Measurements from ENCODE around the gene BNIP3. TPM values are rescaled to one million over a fixed set of nuclear protein-coding genes. Genes with fewer than 3 reads are reported as not detected.
A peak's percentile ranks its signal among the peaks of the same experiment; 100 is the strongest.

The BNIP3 gene
- total RNA-seq, 1 experiment from 2014 or later = 37.5 TPM

DNA sequence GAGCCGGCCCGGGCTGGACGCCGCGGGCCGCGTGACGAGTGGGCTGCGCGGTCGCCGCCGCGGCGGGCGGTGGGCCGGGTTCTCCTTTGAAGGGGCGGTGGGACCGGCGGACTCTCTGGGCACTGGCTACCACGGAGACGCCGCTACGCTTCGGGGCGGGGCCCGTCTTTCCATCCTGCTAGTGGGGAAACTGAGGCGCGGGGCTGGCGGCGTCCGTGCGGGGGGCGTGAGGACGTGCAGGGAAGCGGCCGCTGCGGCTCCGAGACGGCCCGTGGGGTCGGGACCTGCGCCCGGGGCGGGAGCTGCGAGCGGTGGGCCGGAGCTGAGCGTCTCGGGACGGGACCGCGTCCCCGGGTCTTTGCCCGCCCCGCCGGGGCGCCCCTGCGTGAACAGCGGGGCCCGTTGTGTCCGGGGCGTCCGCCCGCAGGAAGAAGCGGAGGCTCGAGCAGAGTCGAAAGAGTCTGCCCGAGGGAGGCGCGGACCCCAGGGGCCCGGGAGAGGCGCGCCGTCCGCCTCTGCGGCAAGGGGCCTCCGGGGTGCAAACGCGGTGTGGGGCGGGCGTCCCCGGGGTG, 548 bp upstream of the BNIP3 start:
- BruUV-seq (replicated peaks) = no TSS peak
- peaks cover 29% of the 10 kb centered on the region for H3K79me2 ChIP-seq (ENCODE audit: insufficient read depth, low read length)
- TF ChIP-seq POLR2AphosphoS5 (IDR thresholded peaks at IDR 0.05; ENCODE audit: low read depth, low read length) = 0 out of 2 replicates have a peak, but pooled peaks have one; percentile 3
- TF ChIP-seq POLR2A (IDR thresholded peaks at IDR 0.05; ENCODE audit: borderline replicate concordance, extremely low read depth, insufficient read depth, insufficient read length) = peak; percentile 26
- no peak for TF ChIP-seq FOSL1 (IDR thresholded peaks at IDR 0.05; ENCODE audit: low read depth)
- TF ChIP-seq ELF1 (IDR thresholded peaks at IDR 0.05; ENCODE audit: borderline replicate concordance, low read depth) = no peak
- no peak overlapping the region for H2AFZ ChIP-seq (ENCODE audit: low read depth, low read length, poor library complexity, severe bottlenecking)
- RAD21 ChIA-PET (ENCODE audit: low non-redundant PET in 1 of 2, low total read pairs in 2 of 2, uncharacterized antibody in 2 of 2, unreplicated experiment in 2 of 2) = no interaction called here
- POLR2A ChIA-PET = no interaction called here
- ATAC-seq (no peak), DNase-seq (ENCODE audit: low read depth, low spot score) (no peak)
- no peak overlapping the region for H3K9ac ChIP-seq (ENCODE audit: low read length)
- no peaks in the 10 kb centered on the region for H4K20me1 ChIP-seq (ENCODE audit: insufficient read depth)
- no peaks in the 10 kb centered on the region; a peak in 1 of 4 replicates for H3K36me3 ChIP-seq (ENCODE audit: control insufficient read depth in 1 of 2, insufficient read depth in 2 of 2, low read length in 2 of 2)
- peak overlapping the region; percentile 35; the same call in 1 of the 2 replicates for H3K27ac ChIP-seq (ENCODE audit: low read depth, low read length)
- intact Hi-C loops (cut with micrococcal nuclease) = no loop called here
- H3K9me2 ChIP-seq (ENCODE audit: insufficient read depth) = no peaks in the 10 kb centered on the region
- H3K9me3 ChIP-seq (ENCODE audit: control insufficient read depth in 1 of 2, insufficient read depth in 1 of 2, low read depth in 1 of 2, low read length in 2 of 2) = no peaks in the 10 kb centered on the region
- H3K4me2 ChIP-seq (ENCODE audit: low read length) = peak overlapping the region; percentile 42; the same call in 1 of the 2 replicates
- peak overlapping the region; percentile 16 to 26; a peak in 3 of 4 replicates for H3K4me3 ChIP-seq (replicated peaks in 1 of 2; ENCODE audit: low read depth in 1 of 2, low read length in 2 of 2)
- CTCF ChIA-PET = no interaction called here
- peaks cover 0 to 5% of the 10 kb centered on the region in 2 experiments; a peak in 2 of 4 replicates for H3K4me1 ChIP-seq (ENCODE audit: control insufficient read depth in 1 of 2, insufficient read depth in 2 of 2, low read length in 2 of 2)
- no peaks in the 10 kb centered on the region for H3K27me3 ChIP-seq (ENCODE audit: insufficient read depth, low read length)

DNA sequence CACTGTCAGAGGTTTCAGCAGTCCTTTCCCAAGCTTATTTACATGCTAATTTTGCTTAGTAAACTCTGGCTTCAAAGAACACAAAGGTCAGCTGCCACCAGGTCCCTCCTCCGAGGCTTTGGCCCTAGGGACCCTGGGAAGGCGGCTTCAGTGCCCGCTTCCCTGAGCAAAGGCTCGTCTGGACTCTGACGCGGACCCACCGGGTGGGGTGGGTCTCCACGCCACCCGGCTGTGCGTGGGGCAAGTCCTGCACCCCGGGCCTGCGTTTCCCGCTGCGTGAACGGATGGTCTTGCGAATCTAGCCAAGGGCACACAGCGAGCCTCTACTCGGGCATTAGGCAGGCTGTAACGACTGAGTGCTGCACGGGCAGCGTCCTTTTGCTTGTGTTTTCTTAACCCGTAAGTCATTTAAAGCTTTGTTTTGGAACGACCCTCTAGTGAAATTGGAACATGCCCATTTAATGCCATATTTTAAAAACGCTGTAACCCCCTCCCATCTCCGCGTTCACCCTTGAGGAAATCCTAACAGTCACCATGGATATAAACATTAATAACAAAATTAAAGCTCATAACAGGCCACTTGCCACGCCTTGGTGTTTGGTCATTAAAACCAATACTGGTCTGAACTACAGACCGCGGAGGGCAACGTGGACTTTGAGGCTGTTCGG, 828 bp downstream of the BNIP3 start:
- Histone ChIP-seq H3K79me2 (ENCODE audit: insufficient read depth, low read length) (peaks cover 36% of the 10 kb centered on the region), H3K9me3 (ENCODE audit: control insufficient read depth in 1 of 2, insufficient read depth in 1 of 2, low read depth in 1 of 2, low read length in 2 of 2) (no peaks in the 10 kb centered on the region), H3K27ac (ENCODE audit: low read depth, low read length) (peak overlapping the region; percentile 38; the same call in 1 of the 2 replicates), H3K4me1 (ENCODE audit: control insufficient read depth in 1 of 2, insufficient read depth in 2 of 2, low read length in 2 of 2) (peaks cover 0 to 5% of the 10 kb centered on the region in 2 experiments; a peak in 2 of 4 replicates), H3K36me3 (ENCODE audit: control insufficient read depth in 1 of 2, insufficient read depth in 2 of 2, low read length in 2 of 2) (no peaks in the 10 kb centered on the region; a peak in 1 of 4 replicates), H2AFZ (ENCODE audit: low read depth, low read length, poor library complexity, severe bottlenecking) (no peak overlapping the region), H4K20me1 (ENCODE audit: insufficient read depth) (no peaks in the 10 kb centered on the region), H3K9me2 (ENCODE audit: insufficient read depth) (no peaks in the 10 kb centered on the region), H3K27me3 (ENCODE audit: insufficient read depth, low read length) (no peaks in the 10 kb centered on the region), H3K4me3 (replicated peaks in 1 of 2; ENCODE audit: low read depth in 1 of 2, low read length in 2 of 2) (peak overlapping the region; percentile 62 to 65), H3K4me2 (ENCODE audit: low read length) (peak overlapping the region; percentile 74), H3K9ac (ENCODE audit: low read length) (peak overlapping the region; percentile 62)
- intact Hi-C loops (cut with micrococcal nuclease) = no loop called here
- ATAC-seq = no peak
- DNase-seq (ENCODE audit: low read depth, low spot score) = no peak
- ChIA-PET CTCF (no interaction called here), POLR2A (no interaction called here), RAD21 (ENCODE audit: low non-redundant PET in 1 of 2, low total read pairs in 2 of 2, uncharacterized antibody in 2 of 2, unreplicated experiment in 2 of 2) (no interaction called here)
- TF ChIP-seq, protein P1, sequence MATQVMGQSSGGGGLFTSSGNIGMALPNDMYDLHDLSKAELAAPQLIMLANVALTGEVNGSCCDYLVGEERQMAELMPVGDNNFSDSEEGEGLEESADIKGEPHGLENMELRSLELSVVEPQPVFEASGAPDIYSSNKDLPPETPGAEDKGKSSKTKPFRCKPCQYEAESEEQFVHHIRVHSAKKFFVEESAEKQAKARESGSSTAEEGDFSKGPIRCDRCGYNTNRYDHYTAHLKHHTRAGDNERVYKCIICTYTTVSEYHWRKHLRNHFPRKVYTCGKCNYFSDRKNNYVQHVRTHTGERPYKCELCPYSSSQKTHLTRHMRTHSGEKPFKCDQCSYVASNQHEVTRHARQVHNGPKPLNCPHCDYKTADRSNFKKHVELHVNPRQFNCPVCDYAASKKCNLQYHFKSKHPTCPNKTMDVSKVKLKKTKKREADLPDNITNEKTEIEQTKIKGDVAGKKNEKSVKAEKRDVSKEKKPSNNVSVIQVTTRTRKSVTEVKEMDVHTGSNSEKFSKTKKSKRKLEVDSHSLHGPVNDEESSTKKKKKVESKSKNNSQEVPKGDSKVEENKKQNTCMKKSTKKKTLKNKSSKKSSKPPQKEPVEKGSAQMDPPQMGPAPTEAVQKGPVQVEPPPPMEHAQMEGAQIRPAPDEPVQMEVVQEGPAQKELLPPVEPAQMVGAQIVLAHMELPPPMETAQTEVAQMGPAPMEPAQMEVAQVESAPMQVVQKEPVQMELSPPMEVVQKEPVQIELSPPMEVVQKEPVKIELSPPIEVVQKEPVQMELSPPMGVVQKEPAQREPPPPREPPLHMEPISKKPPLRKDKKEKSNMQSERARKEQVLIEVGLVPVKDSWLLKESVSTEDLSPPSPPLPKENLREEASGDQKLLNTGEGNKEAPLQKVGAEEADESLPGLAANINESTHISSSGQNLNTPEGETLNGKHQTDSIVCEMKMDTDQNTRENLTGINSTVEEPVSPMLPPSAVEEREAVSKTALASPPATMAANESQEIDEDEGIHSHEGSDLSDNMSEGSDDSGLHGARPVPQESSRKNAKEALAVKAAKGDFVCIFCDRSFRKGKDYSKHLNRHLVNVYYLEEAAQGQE (IDR thresholded peaks at IDR 0.05; ENCODE audit: low read depth) = no peak
- TF ChIP-seq ATF3 (IDR thresholded peaks at IDR 0.05) (no peak), RAD21 (IDR thresholded peaks at IDR 0.05; ENCODE audit: low read depth) (no peak), SIN3A (IDR thresholded peaks at IDR 0.05; ENCODE audit: low read depth) (no peak), JUND (IDR thresholded peaks at IDR 0.05) (no peak), CEBPB (IDR thresholded peaks at IDR 0.05; ENCODE audit: low read depth) (no peak), ZBTB33 (IDR thresholded peaks at IDR 0.05; ENCODE audit: extremely low read depth, insufficient replicate concordance, low read length) (no peak)
- BruUV-seq (replicated peaks) = TSS peak; percentile 51

Measured in HCT116 (cell line).